Neural cell (in vitro differentiated cells): Measurements from ENCODE around the gene NDUFS2. TPM values are rescaled to one million over a fixed set of nuclear protein-coding genes. Genes with fewer than 3 reads are reported as not detected.

ENCODE experiments used
- H2AFZ ChIP-seq: fragments of 200-600, 300-800 bp; sonication (generic), shearing (Covaris generic); 2 replicates; pipeline ENCODE4 v1.6.0; 2014; ENCODE audit warnings: low read depth, mild to moderate bottlenecking, antibody characterized with exemption, low read length, moderate library complexity
- H3F3A ChIP-seq: fragments of 200-600 bp; shearing (Covaris generic); 2 replicates; pipeline ENCODE4 v1.6.1; 2016; ENCODE audit warnings: mild to moderate bottlenecking, moderate library complexity, mixed read lengths, antibody characterized with exemption, low read length; ENCODE audit not compliant: insufficient read depth, poor library complexity, severe bottlenecking
- H3K27ac ChIP-seq: fragments of 200-600, 300-800 bp; sonication (generic), shearing (Covaris generic); 2 replicates; pipeline ENCODE4 v1.5.1; 2014; ENCODE audit warnings: mild to moderate bottlenecking, low read length, moderate library complexity
- H3K27me3 ChIP-seq: fragments of 300-800, 200-600 bp; sonication (generic), shearing (Covaris generic); 2 replicates; pipeline ENCODE4 v1.6.0; 2014; ENCODE audit warnings: mild to moderate bottlenecking, low read depth, low read length, moderate library complexity; ENCODE audit not compliant: insufficient read depth
- H3K36me3 ChIP-seq: fragments of 300-800, 200-600 bp; sonication (generic), shearing (Covaris generic); 2 replicates; pipeline ENCODE4 v1.5.1; 2014; ENCODE audit warnings: mild to moderate bottlenecking, antibody characterized with exemption, low read length, moderate library complexity; ENCODE audit not compliant: insufficient read depth
- H3K4me2 ChIP-seq: fragments of 300-800, 200-600 bp; sonication (generic), shearing (Covaris generic); 2 replicates; pipeline ENCODE4 v1.6.0; 2014; ENCODE audit warnings: mild to moderate bottlenecking, low read length
- H3K4me3 ChIP-seq: fragments of 300-800, 200-600 bp; sonication (generic), shearing (Covaris generic); 2 replicates; pipeline ENCODE4 v1.5.1; 2014; ENCODE audit warnings: mild to moderate bottlenecking, low read length, moderate library complexity
- H3K79me2 ChIP-seq: fragments of 200-600 bp; shearing (Covaris generic); replicated peaks from 2 replicates; pipeline ENCODE4 v1.6.0; 2014; ENCODE audit warnings: mild to moderate bottlenecking, low read length, moderate library complexity; ENCODE audit not compliant: insufficient read depth
- H3K9ac ChIP-seq: fragments of 300-800, 200-600 bp; sonication (generic), shearing (Covaris generic); 2 replicates; pipeline ENCODE4 v1.6.1; 2016; ENCODE audit warnings: mild to moderate bottlenecking, low read length, mixed read lengths
- H3K9me2 ChIP-seq: fragments of 200-600 bp; shearing (Covaris generic); 2 replicates; pipeline ENCODE4 v1.6.1; 2016; ENCODE audit warnings: mild to moderate bottlenecking, low read length, mixed read lengths; ENCODE audit not compliant: insufficient read depth
- H3K9me3 ChIP-seq: fragments of 200-600, 300-800 bp; sonication (generic), shearing (Covaris generic); 2 replicates; pipeline ENCODE4 v1.6.1; 2016; ENCODE audit warnings: mild to moderate bottlenecking, mixed run types, low read length, moderate library complexity, mixed read lengths
- H4K20me1 ChIP-seq: fragments of 200-600 bp; shearing (Covaris generic); 2 replicates; pipeline ENCODE4 v1.6.1; 2016; ENCODE audit warnings: mild to moderate bottlenecking, mixed run types; ENCODE audit not compliant: insufficient read depth
- CTCF ChIP-seq: fragments of 450-650 bp; IDR thresholded peaks from 2 replicates; pipeline ENCODE4 v1.5.1; 2014; ENCODE audit warnings: antibody characterized with exemption, mild to moderate bottlenecking, moderate library complexity; ENCODE audit not compliant: poor library complexity, severe bottlenecking
- EP300 ChIP-seq: fragments of 450-650 bp; conservative IDR thresholded peaks from 2 replicates; pipeline ENCODE4 v1.6.1; 2014; ENCODE audit warnings: antibody characterized with exemption, mild to moderate bottlenecking, moderate library complexity; ENCODE audit not compliant: poor library complexity, severe bottlenecking
- EZH2 ChIP-seq: fragments of 200-600, 300-800 bp; shearing (Covaris generic), sonication (generic); IDR thresholded peaks from 2 replicates; pipeline ENCODE4 v1.6.1; 2014; ENCODE audit warnings: antibody characterized with exemption, low read length, borderline replicate concordance, mild to moderate bottlenecking; ENCODE audit not compliant: insufficient read depth, poor library complexity, severe bottlenecking
- MXI1 ChIP-seq: fragments of 450-650 bp; conservative IDR thresholded peaks from 2 replicates; pipeline ENCODE4 v1.6.1; 2014; ENCODE audit warnings: antibody characterized with exemption, mild to moderate bottlenecking; ENCODE audit not compliant: poor library complexity, severe bottlenecking
- POLR2AphosphoS5 ChIP-seq: IDR thresholded peaks from 2 replicates; pipeline ENCODE4 v1.6.1; 2012
- RAD21 ChIP-seq: fragments of 450-650 bp; conservative IDR thresholded peaks from 2 replicates; pipeline ENCODE4 v1.6.1; 2014; ENCODE audit warnings: antibody characterized with exemption, mild to moderate bottlenecking, moderate library complexity
- REST ChIP-seq: IDR thresholded peaks from 2 replicates; pipeline ENCODE4 v1.6.1; 2012; ENCODE audit warnings: borderline replicate concordance
- SMC3 ChIP-seq: fragments of 450-650 bp; conservative IDR thresholded peaks from 2 replicates; pipeline ENCODE4 v1.6.1; 2014; ENCODE audit warnings: antibody characterized with exemption, mild to moderate bottlenecking, moderate library complexity; ENCODE audit not compliant: poor library complexity
- TAF1 ChIP-seq: IDR thresholded peaks from 2 replicates; pipeline ENCODE4 v1.6.1; 2012; ENCODE audit warnings: low read depth
- polyA plus RNA-seq: library from polyadenylated mRNA; depleted of rRNA; stranded (reverse); fragments of >200 nt; gene quantifications from 2 replicates; pipeline ENCODE4 v1.2.3, GENCODE V29; 2014

The NDUFS2 gene
- polyA plus RNA-seq, 1 donor from 2014 or later: 166 TPM

- Histone ChIP-seq H3K36me3 (no peaks in the 10 kb centered on the region), H3K4me3 (no peak overlapping the region), H3K9ac (no peak overlapping the region)
Observed at GRCh38 chr1:161162052-161162451, 40.1 kb upstream of the NDUFS2 start.

GRCh38 chr1:161162806-161163205 lies 39.4 kb upstream of the NDUFS2 start:
- Histone ChIP-seq H3K9me2 (no peaks in the 10 kb centered on the region), H3K27ac (no peak overlapping the region), H3K36me3 (no peaks in the 10 kb centered on the region), H3K9me3 (no peaks in the 10 kb centered on the region), H3K79me2 (peaks cover 11% of the 10 kb centered on the region), H3F3A (no peaks in the 10 kb centered on the region), H3K27me3 (no peaks in the 10 kb centered on the region), H2AFZ (no peak overlapping the region), H3K4me2 (no peak overlapping the region), H3K9ac (no peak overlapping the region), H4K20me1 (no peaks in the 10 kb centered on the region), H3K4me3 (no peak overlapping the region)
- TF ChIP-seq MXI1 (no peak), REST (no peak), SMC3 (no peak), EP300 (no peak), EZH2 (no peak)

More at GRCh38 chr1:161162052-161162451, 40.1 kb upstream of the NDUFS2 start:
- Histone ChIP-seq H3K4me2 (no peak overlapping the region), H3K27me3 (no peaks in the 10 kb centered on the region), H3K79me2 (peaks cover 11% of the 10 kb centered on the region), H3K9me3 (no peaks in the 10 kb centered on the region), H4K20me1 (no peaks in the 10 kb centered on the region), H3K27ac (no peak overlapping the region), H2AFZ (no peak overlapping the region), H3F3A (no peaks in the 10 kb centered on the region), H3K9me2 (no peaks in the 10 kb centered on the region)
- TF ChIP-seq REST (no peak), POLR2AphosphoS5 (no peak), TAF1 (no peak), MXI1 (no peak), EP300 (no peak), CTCF (no peak), EZH2 (no peak), SMC3 (no peak), RAD21 (no peak)
